T follicular helper cell (primary cell): ENCODE data around the gene GPBAR1.
"Not testable (repeated sequence)": the region's sequence is repeated elsewhere in the genome, so short reads cannot be mapped to it uniquely, and the experiment has no call there.

Source experiments
- DNase-seq: peaks from one replicate; pipeline ENCODE4 v3.0.0-alpha.2; 2020; ENCODE audit warnings: low read depth

The GPBAR1 gene

DNA sequence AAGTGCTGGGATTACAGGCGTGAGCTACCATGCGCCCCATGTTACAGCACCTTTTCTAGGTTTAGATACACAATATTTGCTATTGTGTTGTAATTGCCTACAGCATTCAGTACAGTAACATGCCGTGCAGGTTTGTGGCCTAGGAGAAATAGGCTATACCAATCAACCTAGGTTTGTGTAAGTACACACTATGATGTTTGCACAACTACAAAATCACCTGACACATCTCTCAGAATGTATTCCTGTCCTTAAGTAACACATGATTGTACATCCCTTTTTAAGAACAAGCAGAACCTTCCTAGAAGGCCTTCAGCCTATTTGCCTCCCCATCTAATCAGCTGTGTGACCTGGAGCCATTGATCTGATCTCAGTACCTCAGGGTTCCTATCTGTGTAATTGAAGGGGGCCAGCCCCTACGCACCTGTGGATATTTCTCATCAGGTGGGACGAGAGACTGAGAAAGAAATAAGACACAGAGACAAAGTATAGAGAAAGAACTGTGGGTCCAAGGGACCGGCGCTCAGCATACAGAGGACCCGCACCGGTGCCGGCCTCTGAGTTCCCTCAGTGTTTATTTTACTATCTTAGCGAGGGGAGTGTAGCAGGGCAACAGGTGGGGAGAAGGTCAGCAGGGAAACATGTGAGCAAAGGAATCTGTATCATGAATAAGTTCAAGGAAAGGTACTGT, 50.2 kb downstream of the GPBAR1 start:
- DNase-seq: no peak

DNA sequence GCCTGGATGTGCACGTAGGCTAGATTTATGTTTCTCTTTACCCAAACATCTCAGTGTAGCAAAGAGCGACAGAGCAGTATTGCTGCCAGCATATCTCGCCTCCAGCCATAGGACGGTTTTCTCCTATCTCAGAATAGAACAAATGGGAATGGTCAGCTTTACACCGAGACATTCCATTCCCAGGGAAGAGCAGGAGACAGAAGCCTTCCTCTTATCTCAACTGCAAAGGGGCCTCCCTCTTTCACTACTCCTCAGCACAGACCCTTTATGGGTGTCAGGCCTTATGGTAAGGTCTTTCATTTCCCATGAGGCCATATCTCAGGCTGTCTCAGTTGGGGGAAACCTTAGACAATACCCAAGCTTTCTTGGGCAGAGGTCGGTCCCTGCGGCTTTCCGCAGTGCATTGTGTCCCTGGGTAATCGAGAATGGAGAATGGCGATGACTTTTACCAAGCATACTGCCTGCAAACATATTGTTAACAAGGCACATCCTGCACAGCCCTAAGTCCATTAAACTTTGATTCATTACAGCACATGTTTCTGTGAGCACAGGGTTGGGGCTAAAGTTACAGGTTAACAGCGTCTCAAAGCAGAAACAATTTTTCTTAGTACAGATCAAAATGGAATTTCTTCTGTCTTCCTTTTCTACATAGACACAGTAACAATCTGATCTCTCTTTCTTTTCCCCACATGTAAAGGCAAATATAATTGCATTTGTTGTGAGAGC, 50.9 kb downstream of the GPBAR1 start:
- not testable (repeated sequence) for DNase-seq

DNA sequence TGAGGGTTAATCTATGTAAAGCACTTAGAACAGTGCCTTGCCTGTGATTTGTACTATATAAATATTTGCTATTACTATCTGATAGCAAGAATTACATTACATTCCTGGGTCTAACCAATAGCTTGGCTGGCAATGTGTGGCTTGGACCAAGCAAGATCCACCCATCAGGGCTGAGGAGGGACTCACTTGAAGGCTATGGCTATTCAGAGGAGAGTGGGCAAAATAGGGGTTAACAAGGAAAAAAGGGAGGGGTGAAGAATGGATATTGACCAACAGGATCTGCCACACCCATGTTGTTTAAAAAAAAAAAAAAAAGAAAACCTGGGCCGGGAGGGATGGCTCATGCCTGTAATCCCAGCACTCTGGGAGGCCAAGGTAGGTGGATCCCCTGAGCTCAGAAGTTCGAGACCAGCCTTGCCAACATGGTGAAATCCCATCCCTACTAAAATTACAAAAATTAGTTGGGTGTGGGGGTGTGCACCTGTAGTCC, 51.5 kb downstream of the GPBAR1 start:
- no peak for DNase-seq

DNA sequence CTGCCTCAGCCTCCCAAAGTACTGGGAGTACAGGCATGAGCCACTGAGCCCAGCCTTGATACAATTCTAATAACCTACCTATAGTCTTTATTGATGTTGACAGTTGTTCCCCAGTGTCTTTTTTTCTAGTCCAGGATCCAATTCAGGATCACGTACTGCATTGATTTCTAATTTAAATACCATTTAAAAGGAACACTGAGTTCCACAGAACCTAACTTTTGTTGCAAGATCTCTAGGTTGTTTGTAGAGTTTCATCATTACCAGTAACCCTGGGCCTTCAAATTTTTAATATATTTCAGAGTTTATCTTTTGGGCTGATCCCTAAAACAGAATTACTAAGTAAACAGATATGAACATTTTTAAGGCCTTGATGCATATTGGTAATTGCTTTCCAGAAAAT, 52.5 kb downstream of the GPBAR1 start:
- DNase-seq: no peak
